Memory B cell (primary cell): Measurements from ENCODE around the gene FABP3.
"Not testable (repeated sequence)": the region's sequence is repeated elsewhere in the genome, so short reads cannot be mapped to it uniquely, and the experiment has no call there.

Experiments used
- ATAC-seq: fragments of 150-1000 bp; cut with Tn5 transposase; 2 replicates; pipeline ENCODE4 v1.10.0; 2021; ENCODE audit warnings: low read depth, mild to moderate bottlenecking, moderate library complexity
- DNase-seq, 2 donors: peaks; one replicate each; pipeline ENCODE4 v3.0.0; 2022; ENCODE audit warnings: low spot score in 2 of 2
- H3K27ac Mint-ChIP-seq: one replicate; pipeline ENCODE4 v1.8.0; 2022; ENCODE audit warnings: mild to moderate bottlenecking, moderate library complexity, mixed read lengths
- H3K27me3 Mint-ChIP-seq: one replicate; pipeline ENCODE4 v1.8.0; 2022; ENCODE audit warnings: mixed read lengths
- H3K36me3 Mint-ChIP-seq: one replicate; pipeline ENCODE4 v1.8.0; 2022; ENCODE audit warnings: mild to moderate bottlenecking, mixed read lengths
- H3K4me1 Mint-ChIP-seq: one replicate; pipeline ENCODE4 v1.8.0; 2022; ENCODE audit warnings: mixed read lengths
- H3K4me3 Mint-ChIP-seq: one replicate; pipeline ENCODE4 v1.8.0; 2022; ENCODE audit warnings: mild to moderate bottlenecking, moderate library complexity, mixed read lengths
- H3K9me3 Mint-ChIP-seq: one replicate; pipeline ENCODE4 v1.8.0; 2022; ENCODE audit warnings: mixed read lengths

Gene FABP3

DNA sequence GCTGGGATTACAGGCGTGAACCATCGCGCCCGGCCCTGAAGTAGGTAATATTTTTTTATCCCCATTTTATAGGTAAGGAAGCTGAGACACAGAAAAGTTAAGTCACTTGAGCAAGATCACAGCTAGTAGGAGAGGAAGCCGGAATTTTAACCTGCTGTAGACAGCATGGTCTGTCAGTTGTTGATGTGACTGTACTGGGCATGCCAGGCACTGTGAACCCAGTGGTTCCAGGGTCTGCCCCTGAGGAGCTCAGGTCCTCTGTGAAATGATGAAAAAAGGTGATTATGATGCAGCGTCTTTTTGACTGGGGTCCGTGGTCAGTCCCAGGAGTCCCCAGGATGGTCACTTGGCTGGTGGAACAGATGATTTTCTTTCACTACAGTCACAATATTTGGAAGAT, 16.7 kb upstream of the FABP3 start:
- H3K27me3 Mint-ChIP-seq, result peaks cover 20% of the 10 kb centered on the region
- no peak overlapping the region for H3K27ac Mint-ChIP-seq
- H3K36me3 Mint-ChIP-seq, result no peaks in the 10 kb centered on the region
- H3K4me3 Mint-ChIP-seq, result no peak overlapping the region
- H3K4me1 Mint-ChIP-seq, result peaks cover 9% of the 10 kb centered on the region
- ATAC-seq (no peak), DNase-seq (no peak)
- no peaks in the 10 kb centered on the region for H3K9me3 Mint-ChIP-seq

DNA sequence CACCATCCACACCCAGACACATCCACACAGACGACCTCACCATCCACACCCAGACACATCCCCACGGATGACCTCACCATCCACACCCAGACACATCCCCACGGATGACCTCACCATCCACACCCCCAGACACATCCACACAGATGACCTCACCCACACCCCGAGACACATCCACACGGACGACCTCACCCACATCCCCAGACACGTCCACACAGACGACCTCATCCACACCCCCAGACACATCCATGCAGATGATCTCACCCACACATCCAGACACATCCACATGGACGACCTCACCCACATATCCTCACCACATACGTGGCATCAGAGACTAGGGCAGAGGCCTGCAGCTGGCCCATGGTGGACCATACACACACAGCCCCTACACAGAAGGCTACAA, 14.7 kb upstream of the FABP3 start:
- Mint-ChIP-seq H3K4me3 (no peak overlapping the region), H3K27me3 (peaks cover 23% of the 10 kb centered on the region), H3K27ac (no peak overlapping the region), H3K4me1 (peaks cover 4% of the 10 kb centered on the region), H3K9me3 (no peaks in the 10 kb centered on the region), H3K36me3 (no peaks in the 10 kb centered on the region)
- no peak for ATAC-seq
- DNase-seq, result no peak

DNA sequence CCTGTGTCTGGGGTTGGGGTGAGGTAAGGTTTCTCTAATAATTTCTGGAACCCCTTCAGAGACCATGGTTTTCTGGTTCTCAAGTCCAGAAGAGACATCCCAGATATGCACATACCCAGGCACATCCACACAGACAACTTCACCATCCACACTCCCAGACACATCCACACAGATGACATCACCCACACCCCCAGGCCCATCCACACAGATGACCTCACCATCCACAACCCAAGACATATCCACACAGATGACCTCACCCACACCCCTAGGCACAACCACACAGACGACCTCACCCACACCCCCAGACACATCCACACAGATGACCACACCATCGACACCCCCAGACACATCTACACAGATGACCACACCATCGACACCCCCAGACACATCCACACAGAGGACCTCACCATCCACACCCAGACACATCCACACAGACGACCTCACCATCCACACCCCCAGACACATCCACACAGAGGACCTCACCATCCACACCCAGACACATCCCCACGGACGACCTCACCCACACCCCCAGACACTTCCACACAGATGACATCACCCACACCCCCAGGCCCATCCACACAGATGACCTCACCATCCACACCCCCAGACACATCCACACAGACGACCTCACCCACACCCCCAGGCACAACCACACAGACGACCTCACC, 13.8 kb upstream of the FABP3 start:
- DNase-seq, ATAC-seq, H3K27ac Mint-ChIP-seq, H3K36me3 Mint-ChIP-seq, H3K9me3 Mint-ChIP-seq, H3K4me3 Mint-ChIP-seq, H3K4me1 Mint-ChIP-seq: not testable (repeated sequence)
- H3K27me3 Mint-ChIP-seq, result peaks cover 30% of the 10 kb centered on the region

DNA sequence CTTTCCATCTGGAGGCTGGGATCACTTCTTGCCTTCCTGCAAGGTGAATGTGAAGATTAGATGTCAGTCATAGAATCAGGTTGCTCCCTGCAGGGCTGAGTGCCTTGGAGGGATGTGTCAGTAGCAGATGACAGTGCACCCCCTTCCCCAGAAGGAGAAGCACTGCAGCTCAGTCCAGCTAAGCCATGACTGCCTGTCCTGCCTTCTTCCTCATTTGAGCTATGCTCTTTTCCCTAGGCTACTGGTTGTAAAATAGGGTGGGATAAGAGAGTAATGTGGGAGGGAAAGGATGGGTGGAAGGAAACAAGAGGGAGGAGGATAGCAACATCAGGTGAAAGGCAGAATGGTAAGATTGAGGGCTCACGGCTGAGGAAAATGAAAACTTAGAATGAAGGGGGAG, 11.1 kb upstream of the FABP3 start:
- H3K27ac Mint-ChIP-seq, result no peak overlapping the region

DNA sequence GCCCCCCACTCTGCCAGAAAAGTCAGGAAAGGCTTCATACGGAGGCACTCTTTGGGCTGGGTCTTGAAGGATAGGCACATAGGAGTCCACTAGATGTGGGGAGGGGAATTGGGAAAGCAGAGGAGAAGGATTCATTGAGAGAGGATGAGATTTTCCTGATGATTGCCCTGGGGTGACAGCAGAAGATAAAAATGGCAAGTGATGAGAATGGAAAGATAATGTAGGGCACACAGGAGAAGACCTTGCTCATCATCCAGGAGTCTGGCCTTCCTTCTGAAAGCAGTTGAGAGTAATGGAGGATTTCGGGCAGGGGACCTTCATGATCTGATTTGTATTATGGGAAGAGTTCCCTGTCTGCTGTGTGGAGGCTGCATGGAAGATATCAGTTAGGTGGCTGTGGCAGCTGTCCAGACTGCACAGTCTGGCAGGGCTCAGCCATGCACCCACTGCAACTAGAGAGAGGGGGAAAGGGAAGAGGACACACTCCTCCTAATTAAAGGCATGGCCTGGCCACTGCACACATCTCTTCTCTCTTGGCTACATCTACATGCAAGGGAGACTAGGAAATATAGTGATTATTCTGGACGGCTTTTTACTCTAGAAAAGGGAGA, 9.6 kb upstream of the FABP3 start:
- no peaks in the 10 kb centered on the region for H3K36me3 Mint-ChIP-seq
- H3K9me3 Mint-ChIP-seq, result no peaks in the 10 kb centered on the region
- peaks cover 4% of the 10 kb centered on the region for H3K4me1 Mint-ChIP-seq
- no peak for DNase-seq
- H3K27ac Mint-ChIP-seq, result no peak overlapping the region
- ATAC-seq, result no peak
- no peak overlapping the region for H3K4me3 Mint-ChIP-seq
- peaks cover 36% of the 10 kb centered on the region for H3K27me3 Mint-ChIP-seq

More for the DNA sequence above, 11.1 kb upstream of the FABP3 start:
- no peak for DNase-seq
- ATAC-seq, result no peak
- Mint-ChIP-seq H3K27me3 (peaks cover 37% of the 10 kb centered on the region), H3K36me3 (no peaks in the 10 kb centered on the region), H3K4me1 (peaks cover 4% of the 10 kb centered on the region), H3K4me3 (no peak overlapping the region), H3K9me3 (no peaks in the 10 kb centered on the region)

DNA sequence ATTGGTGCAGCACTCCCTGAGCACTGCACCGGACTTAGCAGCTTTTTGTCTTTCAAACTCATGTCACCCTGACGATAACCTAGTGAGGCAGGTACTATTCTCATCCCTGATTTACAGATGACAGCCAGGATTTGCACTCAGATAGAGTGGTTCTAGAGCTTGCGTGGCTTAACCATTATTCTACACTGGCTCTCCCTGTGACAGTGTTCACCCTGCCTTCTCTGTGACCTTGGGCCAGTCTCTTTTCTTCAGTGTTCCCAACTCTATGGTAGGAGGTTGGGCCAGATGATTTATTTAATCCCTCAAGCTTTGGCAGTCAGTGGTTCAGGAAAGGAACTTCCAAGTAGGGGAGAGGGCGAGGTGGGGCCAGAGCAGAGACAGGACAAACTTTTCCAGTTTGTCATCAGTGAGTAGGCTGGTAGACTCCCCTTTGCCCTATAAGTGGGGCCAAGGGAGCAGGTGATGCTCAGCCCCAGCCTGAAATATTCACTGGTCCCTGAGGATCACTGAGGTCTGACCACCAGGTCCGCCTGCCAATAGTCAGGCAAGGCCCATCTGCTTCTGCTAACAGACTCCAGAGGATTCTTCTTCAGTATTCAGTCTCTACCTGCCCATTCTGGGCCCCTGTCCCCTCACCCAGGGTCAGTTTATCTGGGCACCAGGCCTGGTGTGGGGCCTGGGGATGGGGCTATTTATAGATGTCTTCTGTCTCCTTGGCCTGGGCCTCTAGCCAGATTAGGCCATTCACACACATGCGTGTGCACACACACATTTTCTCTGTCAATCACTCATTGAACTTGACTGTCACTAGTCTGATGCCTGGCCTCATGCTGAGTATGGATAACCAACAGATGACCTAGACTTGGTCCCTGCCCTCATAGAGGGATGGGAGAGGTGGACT, 8.8 kb upstream of the FABP3 start:
- peaks cover 28% of the 10 kb centered on the region for H3K27me3 Mint-ChIP-seq
- no peak for ATAC-seq
- no peak overlapping the region for H3K27ac Mint-ChIP-seq
- H3K4me1 Mint-ChIP-seq, result peaks cover 1% of the 10 kb centered on the region
- no peak for DNase-seq
- no peak overlapping the region for H3K4me3 Mint-ChIP-seq
- no peaks in the 10 kb centered on the region for H3K9me3 Mint-ChIP-seq
- no peaks in the 10 kb centered on the region for H3K36me3 Mint-ChIP-seq

DNA sequence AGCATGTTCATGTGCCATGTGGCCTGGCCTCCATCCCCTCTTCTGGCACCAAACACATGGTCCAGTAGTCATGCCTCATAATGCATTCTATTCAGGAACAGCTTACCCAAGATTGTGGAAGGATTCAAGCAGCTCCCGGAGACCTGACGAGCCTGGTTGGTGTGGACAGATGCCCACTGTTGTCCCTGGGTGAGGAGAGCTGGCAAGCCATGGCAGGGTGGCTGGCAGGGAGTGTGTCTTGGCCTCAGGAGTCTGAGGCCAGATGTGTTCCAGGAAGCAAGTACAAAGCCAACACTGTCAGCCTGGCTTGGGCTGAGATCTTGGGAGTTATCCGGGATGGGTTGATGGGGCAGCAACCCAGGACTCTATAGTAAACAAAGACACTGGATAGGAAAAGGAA, 7.3 kb upstream of the FABP3 start:
- H3K36me3 Mint-ChIP-seq, result no peaks in the 10 kb centered on the region
- DNase-seq (no peak), ATAC-seq (no peak)
- H3K4me3 Mint-ChIP-seq, result no peak overlapping the region
- H3K27me3 Mint-ChIP-seq, result peaks cover 27% of the 10 kb centered on the region
- H3K4me1 Mint-ChIP-seq, result no peaks in the 10 kb centered on the region
- no peak overlapping the region for H3K27ac Mint-ChIP-seq
- H3K9me3 Mint-ChIP-seq, result no peaks in the 10 kb centered on the region

DNA sequence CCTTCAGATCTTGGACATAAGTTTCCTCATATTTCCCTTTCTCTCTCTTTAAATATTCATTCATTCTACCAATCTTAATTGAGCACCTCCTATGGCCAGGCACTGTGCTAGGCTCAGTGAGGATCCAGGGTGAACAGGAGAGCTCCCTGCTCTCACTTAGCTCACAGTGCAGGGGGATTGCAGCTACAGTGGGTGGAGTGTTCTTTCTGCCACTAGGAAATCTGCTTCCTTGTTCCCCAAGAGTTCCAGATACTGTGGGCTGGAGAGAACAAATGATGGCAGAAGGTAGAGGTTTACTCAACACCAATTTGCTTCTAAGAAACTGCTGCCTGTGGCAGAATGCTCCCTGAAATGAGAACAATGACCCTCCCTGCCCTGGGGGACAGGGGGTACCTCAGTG, 5.1 kb upstream of the FABP3 start:
- ATAC-seq, result no peak
- peaks cover 7% of the 10 kb centered on the region for H3K4me1 Mint-ChIP-seq
- H3K4me3 Mint-ChIP-seq, result no peak overlapping the region
- H3K36me3 Mint-ChIP-seq, result no peaks in the 10 kb centered on the region
- no peak overlapping the region for H3K27ac Mint-ChIP-seq
- peaks cover 28% of the 10 kb centered on the region for H3K27me3 Mint-ChIP-seq
- no peaks in the 10 kb centered on the region for H3K9me3 Mint-ChIP-seq
- no peak for DNase-seq

DNA sequence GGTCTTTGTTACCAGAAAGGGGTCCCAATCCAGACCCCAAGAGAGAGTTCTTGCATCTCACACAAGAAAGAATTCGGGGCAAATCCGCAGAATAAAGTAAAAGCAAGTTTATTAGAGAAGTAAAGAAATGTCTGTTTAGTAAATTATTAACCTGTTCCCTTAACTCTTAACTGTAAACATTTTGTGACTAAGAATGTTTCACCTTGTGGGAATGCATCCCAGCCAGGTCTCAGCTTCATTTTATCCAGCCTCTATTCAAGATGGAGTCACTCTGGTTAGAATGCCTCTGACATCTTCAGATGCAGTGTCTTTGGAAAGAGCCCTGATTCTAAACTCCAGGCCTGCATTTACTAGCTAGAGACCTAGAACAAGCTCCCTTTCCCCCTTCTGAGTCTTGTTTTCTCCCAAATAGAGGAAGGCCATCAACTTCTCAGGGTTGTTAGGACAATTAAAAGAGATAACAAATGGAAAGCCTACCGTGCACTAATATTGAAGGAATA, 4.5 kb upstream of the FABP3 start:
- H3K27ac Mint-ChIP-seq, result no peak overlapping the region
- peaks cover 7% of the 10 kb centered on the region for H3K4me1 Mint-ChIP-seq
- H3K4me3 Mint-ChIP-seq, result no peak overlapping the region
- peaks cover 24% of the 10 kb centered on the region for H3K27me3 Mint-ChIP-seq
- no peaks in the 10 kb centered on the region for H3K36me3 Mint-ChIP-seq
- no peaks in the 10 kb centered on the region for H3K9me3 Mint-ChIP-seq
- no peak for DNase-seq
- ATAC-seq, result no peak

- ATAC-seq (no peak), DNase-seq (no peak)
- Mint-ChIP-seq H3K27ac (no peak overlapping the region), H3K4me3 (no peak overlapping the region), H3K27me3 (peaks cover 19% of the 10 kb centered on the region), H3K9me3 (no peaks in the 10 kb centered on the region), H3K4me1 (peaks cover 7% of the 10 kb centered on the region), H3K36me3 (no peaks in the 10 kb centered on the region)
These were observed 3.7 kb upstream of the FABP3 start for GRCh38 chr1:31376375-31377134.

GRCh38 chr1:31374511-31375196, 1.8 kb upstream of the FABP3 start:
- H3K4me1 Mint-ChIP-seq, result peaks cover 7% of the 10 kb centered on the region
- H3K9me3 Mint-ChIP-seq, result no peaks in the 10 kb centered on the region
- H3K27ac Mint-ChIP-seq, result no peak overlapping the region
- DNase-seq, result no peak
- H3K4me3 Mint-ChIP-seq, result no peak overlapping the region
- no peak for ATAC-seq
- H3K36me3 Mint-ChIP-seq, result no peaks in the 10 kb centered on the region
- H3K27me3 Mint-ChIP-seq, result peaks cover 14% of the 10 kb centered on the region

- H3K4me1 Mint-ChIP-seq, result peaks cover 7% of the 10 kb centered on the region
- DNase-seq (no peak), ATAC-seq (peak; percentile 15)
- no peak overlapping the region for H3K27ac Mint-ChIP-seq
- peaks cover 12% of the 10 kb centered on the region for H3K27me3 Mint-ChIP-seq
- no peaks in the 10 kb centered on the region for H3K36me3 Mint-ChIP-seq
- peak overlapping the region; percentile 82 for H3K4me3 Mint-ChIP-seq
- no peaks in the 10 kb centered on the region for H3K9me3 Mint-ChIP-seq
These were observed 1.1 kb upstream of the FABP3 start for GRCh38 chr1:31373897-31374486.

GRCh38 chr1:31372751-31373055, 173 bp downstream of the FABP3 start:
- ATAC-seq (no peak), DNase-seq (no peak)
- no peaks in the 10 kb centered on the region for H3K9me3 Mint-ChIP-seq
- H3K4me3 Mint-ChIP-seq, result no peak overlapping the region
- no peak overlapping the region for H3K27ac Mint-ChIP-seq
- peaks cover 7% of the 10 kb centered on the region for H3K4me1 Mint-ChIP-seq
- H3K27me3 Mint-ChIP-seq, result peaks cover 7% of the 10 kb centered on the region
- H3K36me3 Mint-ChIP-seq, result no peaks in the 10 kb centered on the region
